GM12892 (cell line): ENCODE measurements around the gene HNRNPA2B1.

Experiments used
- POLR2A ChIP-seq: IDR thresholded peaks from 2 replicates; pipeline ENCODE4 v1.6.1; 2011; ENCODE audit warnings: low read depth, low read length, control low read depth
- POLR2AphosphoS5 ChIP-seq: IDR thresholded peaks from 2 replicates; pipeline ENCODE4 v1.6.1; 2011; ENCODE audit warnings: low read depth, low read length, control low read depth

DNA sequence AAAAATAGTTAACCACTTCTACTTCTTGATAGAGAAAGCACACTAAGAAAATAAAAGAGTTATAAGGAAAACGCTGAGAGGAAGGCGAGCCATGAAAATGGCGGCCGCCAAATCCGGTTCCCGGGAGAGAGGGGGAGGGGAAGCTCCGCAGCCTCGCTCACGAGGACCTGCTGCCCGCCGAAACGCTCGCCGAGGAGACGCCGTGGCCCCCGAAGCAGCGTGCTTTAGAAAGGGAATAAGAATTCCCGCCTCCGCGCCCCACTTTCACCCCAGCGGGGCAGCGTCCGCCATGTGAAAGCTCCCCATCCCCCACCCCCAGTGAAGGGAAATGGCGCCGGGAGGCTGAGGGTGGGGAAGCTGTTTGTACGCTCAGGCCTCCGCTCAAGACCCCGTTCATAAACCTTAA lies 505 bp downstream of the HNRNPA2B1 start:
- no peak; the same call in 1 of the 2 replicates for TF ChIP-seq POLR2A
- TF ChIP-seq POLR2AphosphoS5: no peak
